K562 (cell line): ENCODE results near the gene RPP25. TPM values are rescaled to one million over a fixed set of nuclear protein-coding genes. Genes with fewer than 3 reads are reported as not detected.
A peak's percentile ranks its signal among the peaks of the same experiment; 100 is the strongest.

Source experiments
- BRD4 ChIP-seq: fragments of 200-600 bp; sonication (generic); IDR thresholded peaks from 2 replicates; pipeline ENCODE4 v1.6.1; 2017; ENCODE audit warnings: inconsistent platforms
- DNMT1 ChIP-seq: fragments of 450-650 bp; IDR thresholded peaks from 2 replicates; pipeline ENCODE4 v1.6.1; 2016; ENCODE audit warnings: antibody characterized with exemption, mild to moderate bottlenecking
- ERF ChIP-seq: fragments of 450-650 bp; formaldehyde crosslinking; IDR thresholded peaks from 2 replicates; pipeline ENCODE4 v1.4.0; 2020; ENCODE audit warnings: mild to moderate bottlenecking, mixed read lengths
- GABPB2 ChIP-seq: fragments of 250-450 bp; sonication (Bioruptor Pico); conservative IDR thresholded peaks from 2 replicates; pipeline ENCODE4 v1.5.1; 2021; ENCODE audit warnings: mild to moderate bottlenecking
- HDAC8 ChIP-seq: fragments of 450-650 bp; IDR thresholded peaks from 2 replicates; pipeline ENCODE4 v1.6.1; 2016; ENCODE audit warnings: mild to moderate bottlenecking, missing genetic modification characterization, moderate library complexity, missing compliant biosample characterization
- HEY1 ChIP-seq: fragments of 250-450 bp; sonication (Bioruptor Pico); IDR thresholded peaks from 2 replicates; pipeline ENCODE4 v1.5.0; 2020; ENCODE audit warnings: mild to moderate bottlenecking, moderate library complexity, borderline replicate concordance
- MAFG ChIP-seq: fragments of 450-650 bp; conservative IDR thresholded peaks from 2 replicates; pipeline ENCODE4 v1.6.1; 2016; ENCODE audit warnings: missing genetic modification characterization, missing compliant biosample characterization
- NFE2 ChIP-seq: IDR thresholded peaks from 2 replicates; pipeline ENCODE4 v1.6.1; 2014; ENCODE audit warnings: antibody characterized with exemption, low read depth
- NFE2L1 ChIP-seq: fragments of 450-650 bp; IDR thresholded peaks from 2 replicates; pipeline ENCODE4 v1.6.1; 2016; ENCODE audit warnings: missing genetic modification characterization, low read depth, mild to moderate bottlenecking, missing compliant biosample characterization, moderate library complexity, borderline replicate concordance
- NONO ChIP-seq, 2 experiments: fragments of 200-400 bp in 1 of 2; fragments of 450-650 bp in 1 of 2; formaldehyde crosslinking in 1 of 2; IDR thresholded peaks; 2 replicates each; pipeline ENCODE4 v1.6.1; 2017; ENCODE audit warnings: low read depth in 2 of 2, mild to moderate bottlenecking in 2 of 2, moderate library complexity in 2 of 2, low read length in 1 of 2
- OTX1 ChIP-seq: fragments of 450-650 bp; formaldehyde crosslinking; IDR thresholded peaks from 2 replicates; pipeline ENCODE4 v1.4.0; 2022; ENCODE audit warnings: mild to moderate bottlenecking
- POLR2G ChIP-seq: fragments of 200-400 bp; formaldehyde crosslinking; IDR thresholded peaks from 2 replicates; pipeline ENCODE4 v1.6.1; 2017; ENCODE audit warnings: low read depth, mild to moderate bottlenecking, antibody characterized with exemption, low read length, moderate library complexity
- PPARD ChIP-seq: fragments of 250-450 bp; sonication (Bioruptor Pico); IDR thresholded peaks from 2 replicates; pipeline ENCODE4 v1.8.0; 2022; ENCODE audit warnings: inconsistent platforms, mild to moderate bottlenecking, moderate library complexity
- PRMT5 ChIP-seq: sonication (generic); formaldehyde crosslinking; IDR thresholded peaks from 2 replicates; pipeline ENCODE4 v1.5.0; 2020; ENCODE audit warnings: missing genetic modification reagents
- PTTG1 ChIP-seq: fragments of 450-650 bp; IDR thresholded peaks from 2 replicates; pipeline ENCODE4 v1.6.1; 2016; ENCODE audit warnings: low read depth, mild to moderate bottlenecking, missing genetic modification characterization, missing compliant biosample characterization
- TAF9B ChIP-seq: fragments of 450-650 bp; IDR thresholded peaks from 2 replicates; pipeline ENCODE4 v1.6.1; 2018; ENCODE audit warnings: mild to moderate bottlenecking; ENCODE audit not compliant: partially characterized antibody
- TEAD4 ChIP-seq, 2 experiments: sonication (generic) in 1 of 2; formaldehyde crosslinking in 1 of 2; IDR thresholded peaks; 2 replicates each; pipeline versions ENCODE4 v1.6.1 to v1.8.0; 2012 to 2022; ENCODE audit warnings: borderline replicate concordance in 1 of 2, inconsistent platforms in 1 of 2, low read length in 1 of 2, mild to moderate bottlenecking in 1 of 2, missing genetic modification reagents in 1 of 2
- ZBED1 ChIP-seq: IDR thresholded peaks from 2 replicates; pipeline ENCODE4 v1.6.1; 2014
- ZC3H11A ChIP-seq: IDR thresholded peaks from 2 replicates; pipeline ENCODE4 v1.6.1; 2012; ENCODE audit warnings: low read depth, low read length, improper control_type of control experiment
- ZC3H4 ChIP-seq: sonication (generic); formaldehyde crosslinking; IDR thresholded peaks from 2 replicates; pipeline ENCODE4 v1.9.0; 2021; ENCODE audit warnings: missing genetic modification reagents, borderline replicate concordance
- ZC3H8 ChIP-seq: fragments of 450-650 bp; IDR thresholded peaks from 2 replicates; pipeline ENCODE4 v1.6.1; 2017
- ZFP1 ChIP-seq: fragments of 450-650 bp; formaldehyde crosslinking; IDR thresholded peaks from 2 replicates; pipeline ENCODE4 v1.4.0; 2020; ENCODE audit warnings: mild to moderate bottlenecking, mixed read lengths
- ZFX ChIP-seq: sonication (generic); formaldehyde crosslinking; IDR thresholded peaks from 2 replicates; pipeline ENCODE4 v1.8.0; 2022; ENCODE audit warnings: mild to moderate bottlenecking, missing genetic modification reagents, moderate library complexity
- ZKSCAN1 ChIP-seq: fragments of 150-350 bp; IDR thresholded peaks from 2 replicates; pipeline ENCODE4 v1.6.1; 2016; ENCODE audit warnings: low read depth, low read length
- ZNF124 ChIP-seq: sonication (generic); formaldehyde crosslinking; IDR thresholded peaks from 2 replicates; pipeline ENCODE4 v1.8.1; 2022; ENCODE audit warnings: missing genetic modification reagents
- polyA plus RNA-seq, 8 experiments: library from polyadenylated mRNA; depleted of rRNA in 4 of 8; stranded (reverse) in 5 of 8; unstranded in 3 of 8; fragments of >200 nt; fragmentation: Nextera tagmentation in 2 of 8; fragmentation: Illumina TruSeq in 1 of 8; extraction: Ambion mirVana in 2 of 8; extraction: Trizol in 1 of 8; gene quantifications; 2 replicates each; pipeline versions ENCODE4 v1.2.1 to v1.2.3, GENCODE V29; 2011 to 2014; ENCODE audit warnings: inconsistent platforms in 1 of 8, missing spikeins in 1 of 8
- total RNA-seq, 7 experiments: library from RNA; depleted of rRNA in 6 of 7; stranded (reverse); fragments of >200 nt in 6 of 7; fragmentation: Illumina TruSeq in 2 of 7; extraction: Trizol in 2 of 7; gene quantifications; 2 replicates each; pipeline versions ENCODE4 v1.2.1 to v1.2.3, GENCODE V29; 2011 to 2021; ENCODE audit warnings: low replicate concordance in 1 of 7
- TF ChIP-seq, protein P1 (sequence below): sonication (generic); formaldehyde crosslinking; IDR thresholded peaks from 2 replicates; pipeline ENCODE4 v1.9.0; 2022; ENCODE audit warnings: mild to moderate bottlenecking, missing genetic modification reagents
- TF ChIP-seq, protein P2 (sequence below): fragments of 450-650 bp; IDR thresholded peaks from 2 replicates; pipeline ENCODE4 v1.6.1; 2018; ENCODE audit warnings: mild to moderate bottlenecking, low read depth; ENCODE audit not compliant: partially characterized antibody
- TF ChIP-seq, protein P3 (sequence below): IDR thresholded peaks from 3 replicates; pipeline ENCODE4 v1.6.1; 2011; ENCODE audit warnings: borderline replicate concordance, mild to moderate bottlenecking; ENCODE audit not compliant: insufficient read length, insufficient read depth

Gene RPP25
- total and polyA plus RNA-seq, 9 of the 15 experiments (the other 6 are each of a cell fraction or from before 2014, with no cell fraction given), result 1.1 to 12.3 (median 5.6) TPM

DNA sequence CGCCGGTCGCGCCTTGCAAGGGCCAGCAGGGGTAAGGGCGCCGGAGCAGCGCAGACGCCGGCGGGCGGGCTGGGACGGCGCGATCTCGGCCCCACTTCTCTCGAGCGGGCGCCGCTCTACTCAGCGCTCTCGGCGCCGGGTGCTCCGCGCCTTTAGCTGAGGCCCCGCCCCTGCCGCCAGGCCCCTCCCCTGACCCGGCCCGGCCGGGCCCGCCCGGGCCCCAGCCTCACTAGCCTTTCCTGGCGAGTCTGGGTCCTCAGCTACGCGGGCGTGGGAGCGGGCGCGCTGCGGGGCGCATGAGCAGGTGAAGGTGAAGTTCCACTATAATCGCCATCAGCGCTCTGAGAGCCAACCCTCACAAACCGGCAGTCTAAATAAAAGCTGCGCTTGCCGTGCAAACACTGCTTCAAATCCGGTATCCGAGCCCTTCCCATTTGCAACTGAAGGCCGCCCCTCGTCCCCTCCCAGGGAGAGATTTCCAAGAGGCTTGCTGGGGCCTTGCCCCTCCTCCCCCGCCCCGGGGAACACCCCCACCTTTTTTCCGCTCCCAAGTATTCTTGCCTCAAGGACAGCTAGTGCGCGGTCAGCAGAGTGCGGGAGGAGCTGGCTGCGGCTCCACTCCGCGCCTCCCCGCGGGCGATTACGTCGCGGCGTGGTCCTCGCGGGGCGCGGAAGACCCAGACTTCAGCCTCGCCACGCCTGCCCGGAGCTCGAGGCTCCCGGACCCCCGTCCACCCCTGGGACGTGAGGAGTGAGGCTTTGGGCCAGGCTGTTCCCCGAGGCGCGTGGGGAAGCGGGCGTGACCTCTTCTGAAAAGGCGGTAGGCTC is at the start of gene RPP25 (continued):
- no peak for TF ChIP-seq PTTG1 (tag)
- TF ChIP-seq ZFP1 (CRISPR knock-in tag), result no peak
- no peak for TF ChIP-seq ZC3H8
- no peak for TF ChIP-seq PRMT5 (CRISPR knock-in tag)
- peak; percentile 89 for TF ChIP-seq POLR2G
- TF ChIP-seq GABPB2, result no peak
- TF ChIP-seq ERF (CRISPR knock-in tag), result no peak
- TF ChIP-seq ZFX (CRISPR knock-in tag), result no peak
- TF ChIP-seq HDAC8 (tag), result no peak; the same call in 1 of the 2 replicates
- TF ChIP-seq TAF9B, result no peak
- no peak for TF ChIP-seq NFE2L1 (tag)
- peak in 1 of 2 experiments; percentile 71; a peak in 1 of 4 replicates for TF ChIP-seq NONO (IDR thresholded peaks at IDR 0.05; ENCODE audit: low read depth in 2 of 2, low read length in 1 of 2)
- TF ChIP-seq ZC3H11A, result no peak
- TF ChIP-seq HEY1 (CRISPR knock-in tag), result no peak
- TF ChIP-seq DNMT1, result no peak
- TF ChIP-seq TEAD4 (IDR thresholded peaks at IDR 0.05; ENCODE audit: low read length), result no peak
- no peak for TF ChIP-seq TEAD4 (CRISPR knock-in tag; IDR thresholded peaks at IDR 0.05; ENCODE audit: borderline replicate concordance)
- TF ChIP-seq, protein P1, sequence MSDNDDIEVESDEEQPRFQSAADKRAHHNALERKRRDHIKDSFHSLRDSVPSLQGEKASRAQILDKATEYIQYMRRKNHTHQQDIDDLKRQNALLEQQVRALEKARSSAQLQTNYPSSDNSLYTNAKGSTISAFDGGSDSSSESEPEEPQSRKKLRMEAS (CRISPR knock-in tag), result peak; percentile 58
- TF ChIP-seq ZKSCAN1, result no peak
- no peak for TF ChIP-seq ZBED1
- TF ChIP-seq BRD4, result no peak
- TF ChIP-seq, protein P2, sequence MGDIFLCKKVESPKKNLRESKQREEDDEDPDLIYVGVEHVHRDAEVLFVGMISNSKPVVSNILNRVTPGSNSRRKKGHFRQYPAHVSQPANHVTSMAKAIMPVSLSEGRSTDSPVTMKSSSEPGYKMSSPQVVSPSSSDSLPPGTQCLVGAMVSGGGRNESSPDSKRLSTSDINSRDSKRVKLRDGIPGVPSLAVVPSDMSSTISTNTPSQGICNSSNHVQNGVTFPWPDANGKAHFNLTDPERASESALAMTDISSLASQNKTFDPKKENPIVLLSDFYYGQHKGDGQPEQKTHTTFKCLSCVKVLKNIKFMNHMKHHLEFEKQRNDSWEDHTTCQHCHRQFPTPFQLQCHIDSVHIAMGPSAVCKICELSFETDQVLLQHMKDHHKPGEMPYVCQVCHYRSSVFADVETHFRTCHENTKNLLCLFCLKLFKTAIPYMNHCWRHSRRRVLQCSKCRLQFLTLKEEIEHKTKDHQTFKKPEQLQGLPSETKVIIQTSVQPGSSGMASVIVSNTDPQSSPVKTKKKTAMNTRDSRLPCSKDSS, result no peak
- TF ChIP-seq, protein P3, sequence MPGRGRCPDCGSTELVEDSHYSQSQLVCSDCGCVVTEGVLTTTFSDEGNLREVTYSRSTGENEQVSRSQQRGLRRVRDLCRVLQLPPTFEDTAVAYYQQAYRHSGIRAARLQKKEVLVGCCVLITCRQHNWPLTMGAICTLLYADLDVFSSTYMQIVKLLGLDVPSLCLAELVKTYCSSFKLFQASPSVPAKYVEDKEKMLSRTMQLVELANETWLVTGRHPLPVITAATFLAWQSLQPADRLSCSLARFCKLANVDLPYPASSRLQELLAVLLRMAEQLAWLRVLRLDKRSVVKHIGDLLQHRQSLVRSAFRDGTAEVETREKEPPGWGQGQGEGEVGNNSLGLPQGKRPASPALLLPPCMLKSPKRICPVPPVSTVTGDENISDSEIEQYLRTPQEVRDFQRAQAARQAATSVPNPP, result no peak
- TF ChIP-seq NFE2, result no peak
- TF ChIP-seq OTX1 (CRISPR knock-in tag), result no peak
- no peak for TF ChIP-seq ZNF124 (CRISPR knock-in tag)
- TF ChIP-seq PPARD (CRISPR knock-in tag), result no peak
- TF ChIP-seq ZC3H4 (CRISPR knock-in tag), result no peak
- TF ChIP-seq MAFG (tag), result no peak
